ENCODE measurements around the gene TMEM33.
A peak's percentile ranks its signal among the peaks of the same experiment; 100 is the strongest.
"Not testable (repeated sequence)": the region's sequence is repeated elsewhere in the genome, so short reads cannot be mapped to it uniquely, and the experiment has no call there.

The TMEM33 gene

GRCh38 chr4:41934901-41935651 lies at the start of gene TMEM33:
TSS of gene TMEM33 (plus strand) at chr4:41935429. CDS start at chr4:41935485, 56 bp downstream.
- DNase-seq = peak; percentile 80

- no peak for DNase-seq
Measured at GRCh38 chr4:41885456-41885855, 49.8 kb upstream of the TMEM33 start.

GRCh38 chr4:41887277-41887676 lies 48.0 kb upstream of the TMEM33 start:
- DNase-seq = no peak

GRCh38 chr4:41887821-41888686 lies 47.2 kb upstream of the TMEM33 start:
- peak; percentile 5 for DNase-seq

GRCh38 chr4:41888687-41889074 lies 46.5 kb upstream of the TMEM33 start:
- no peak for DNase-seq

- DNase-seq = no peak
Measured at GRCh38 chr4:41889317-41889716, 45.9 kb upstream of the TMEM33 start.

GRCh38 chr4:41890085-41890484 lies 45.1 kb upstream of the TMEM33 start:
- DNase-seq = no peak

- DNase-seq = no peak
Measured at GRCh38 chr4:41896648-41897047, 38.6 kb upstream of the TMEM33 start.

- DNase-seq = no peak
Measured at GRCh38 chr4:41897698-41898097, 37.5 kb upstream of the TMEM33 start.

- not testable (repeated sequence) for DNase-seq
Measured at GRCh38 chr4:41909136-41909535, 26.1 kb upstream of the TMEM33 start.

- DNase-seq = no peak
Measured at GRCh38 chr4:41912546-41912945, 22.7 kb upstream of the TMEM33 start.

- DNase-seq = no peak
Measured at GRCh38 chr4:41913509-41913908, 21.7 kb upstream of the TMEM33 start.

GRCh38 chr4:41918278-41918677 lies 17.0 kb upstream of the TMEM33 start:
- DNase-seq = no peak

- not testable (repeated sequence) for DNase-seq
Measured at GRCh38 chr4:41920416-41920815, 14.8 kb upstream of the TMEM33 start.

- no peak for DNase-seq
Measured at GRCh38 chr4:41921476-41921875, 13.8 kb upstream of the TMEM33 start.

GRCh38 chr4:41927796-41928499 lies 7.3 kb upstream of the TMEM33 start:
- no peak for DNase-seq

GRCh38 chr4:41930139-41930831 lies 4.9 kb upstream of the TMEM33 start:
- DNase-seq = no peak

- no peak for DNase-seq
Measured at GRCh38 chr4:41932988-41933387, 2.2 kb upstream of the TMEM33 start.

- DNase-seq = no peak
Measured at GRCh38 chr4:41933997-41934503, 1.2 kb upstream of the TMEM33 start.

GRCh38 chr4:41934514-41934900 lies 722 bp upstream of the TMEM33 start:
- no peak for DNase-seq

GRCh38 chr4:41935652-41936021 lies 408 bp downstream of the TMEM33 start:
- peak; percentile 8 for DNase-seq

- DNase-seq = no peak
Measured at GRCh38 chr4:41939016-41939626, 3.9 kb downstream of the TMEM33 start.

All from stimulated activated naive CD4-positive, alpha-beta T cell treated with Interleukin-2 at 50 U/mL for 16 hours (primary cell).